ENCODE measurements around the gene FXYD5. TPM values are rescaled to one million over a fixed set of nuclear protein-coding genes. Genes with fewer than 3 reads are reported as not detected.

The FXYD5 gene
- total RNA-seq, 1 experiment from 2014 or later = 123 TPM

- TF ChIP-seq, protein P1, sequence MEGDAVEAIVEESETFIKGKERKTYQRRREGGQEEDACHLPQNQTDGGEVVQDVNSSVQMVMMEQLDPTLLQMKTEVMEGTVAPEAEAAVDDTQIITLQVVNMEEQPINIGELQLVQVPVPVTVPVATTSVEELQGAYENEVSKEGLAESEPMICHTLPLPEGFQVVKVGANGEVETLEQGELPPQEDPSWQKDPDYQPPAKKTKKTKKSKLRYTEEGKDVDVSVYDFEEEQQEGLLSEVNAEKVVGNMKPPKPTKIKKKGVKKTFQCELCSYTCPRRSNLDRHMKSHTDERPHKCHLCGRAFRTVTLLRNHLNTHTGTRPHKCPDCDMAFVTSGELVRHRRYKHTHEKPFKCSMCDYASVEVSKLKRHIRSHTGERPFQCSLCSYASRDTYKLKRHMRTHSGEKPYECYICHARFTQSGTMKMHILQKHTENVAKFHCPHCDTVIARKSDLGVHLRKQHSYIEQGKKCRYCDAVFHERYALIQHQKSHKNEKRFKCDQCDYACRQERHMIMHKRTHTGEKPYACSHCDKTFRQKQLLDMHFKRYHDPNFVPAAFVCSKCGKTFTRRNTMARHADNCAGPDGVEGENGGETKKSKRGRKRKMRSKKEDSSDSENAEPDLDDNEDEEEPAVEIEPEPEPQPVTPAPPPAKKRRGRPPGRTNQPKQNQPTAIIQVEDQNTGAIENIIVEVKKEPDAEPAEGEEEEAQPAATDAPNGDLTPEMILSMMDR (IDR thresholded peaks at IDR 0.05 in 2 of 3, conservative IDR thresholded peaks at IDR 0.05 in 1 of 3; ENCODE audit: borderline replicate concordance in 1 of 3, insufficient read depth in 1 of 3, low read depth in 2 of 3, low read length in 2 of 3) = no peak
- TF ChIP-seq SP1 (IDR thresholded peaks at IDR 0.05; ENCODE audit: low read depth) (no peak), POLR2AphosphoS5 (IDR thresholded peaks at IDR 0.05; ENCODE audit: low read depth, low read length) (no peak), YY1 (IDR thresholded peaks at IDR 0.05; ENCODE audit: extremely low read depth, insufficient replicate concordance, low read depth, low read length) (no peak), SRF (IDR thresholded peaks at IDR 0.05; ENCODE audit: low read depth) (no peak), TCF7L2 (IDR thresholded peaks at IDR 0.05; ENCODE audit: borderline replicate concordance, extremely low read depth, insufficient read depth, insufficient read length) (no peak), CEBPB (IDR thresholded peaks at IDR 0.05; ENCODE audit: low read depth) (no peak)
Measured at GRCh38 chr19:35119091-35119490, 35.4 kb upstream of the FXYD5 start (continued).

DNA sequence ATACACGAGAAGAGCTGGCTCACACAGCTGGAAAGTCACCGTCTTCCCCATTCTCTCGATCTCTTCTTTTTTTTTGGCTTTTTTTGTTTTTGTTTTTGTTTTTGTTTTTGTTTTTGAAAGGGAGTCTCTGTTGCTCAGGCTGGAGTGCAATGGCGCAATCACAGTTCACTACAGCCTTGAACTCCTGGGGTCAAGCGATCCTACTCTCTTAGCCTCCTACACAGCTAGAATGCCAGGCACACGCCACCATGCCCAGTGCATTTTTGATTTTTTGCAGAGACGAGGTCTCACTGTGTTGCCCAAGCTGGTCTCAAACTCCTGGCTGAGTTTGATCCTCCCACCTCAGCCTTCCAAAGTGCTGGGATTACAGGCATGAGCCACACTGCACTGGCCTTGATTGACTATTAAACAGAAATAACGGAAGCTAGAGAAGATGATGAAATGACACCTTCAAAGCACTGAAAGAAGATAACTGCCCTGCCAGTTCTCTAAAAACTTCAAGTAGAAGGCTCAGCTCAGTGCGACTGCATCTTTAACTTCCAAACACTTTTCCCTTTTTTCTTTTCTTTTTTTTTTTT lies 34.9 kb upstream of the FXYD5 start:
- Histone ChIP-seq H3K9me2 (ENCODE audit: insufficient read depth) (no peaks in the 10 kb centered on the region), H3K4me3 (replicated peaks in 1 of 2; ENCODE audit: low read depth in 1 of 2, low read length in 2 of 2) (no peak overlapping the region), H3K36me3 (ENCODE audit: control insufficient read depth in 1 of 2, insufficient read depth in 2 of 2, low read length in 2 of 2) (no peaks in the 10 kb centered on the region), H4K20me1 (ENCODE audit: insufficient read depth) (no peaks in the 10 kb centered on the region), H3K9ac (ENCODE audit: low read length) (no peak overlapping the region), H3K27me3 (ENCODE audit: insufficient read depth, low read length) (no peaks in the 10 kb centered on the region), H3K27ac (ENCODE audit: low read depth, low read length) (no peak overlapping the region), H3K9me3 (ENCODE audit: control insufficient read depth in 1 of 2, insufficient read depth in 1 of 2, low read depth in 1 of 2, low read length in 2 of 2) (no peaks in the 10 kb centered on the region), H3K4me2 (ENCODE audit: low read length) (no peak overlapping the region), H3K79me2 (ENCODE audit: insufficient read depth, low read length) (no peaks in the 10 kb centered on the region), H3K4me1 (ENCODE audit: control insufficient read depth in 1 of 2, insufficient read depth in 2 of 2, low read length in 2 of 2) (peaks cover 30 to 55% of the 10 kb centered on the region in 2 experiments), H2AFZ (ENCODE audit: low read depth, low read length, poor library complexity, severe bottlenecking) (no peak overlapping the region)
- DNase-seq (ENCODE audit: low read depth, low spot score) = no peak
- BruUV-seq (replicated peaks) = no TSS peak
- TF ChIP-seq JUND (IDR thresholded peaks at IDR 0.05) = no peak
- no peak for TF ChIP-seq ZBTB33 (IDR thresholded peaks at IDR 0.05; ENCODE audit: extremely low read depth, insufficient replicate concordance, low read length)
- TF ChIP-seq RAD21 (IDR thresholded peaks at IDR 0.05; ENCODE audit: low read depth) = no peak
- TF ChIP-seq ELF1 (IDR thresholded peaks at IDR 0.05; ENCODE audit: borderline replicate concordance, low read depth) = no peak
- no peak for TF ChIP-seq TCF7L2 (IDR thresholded peaks at IDR 0.05; ENCODE audit: borderline replicate concordance, extremely low read depth, insufficient read depth, insufficient read length)
- TF ChIP-seq ATF3 (IDR thresholded peaks at IDR 0.05) = no peak
- no peak for TF ChIP-seq SRF (IDR thresholded peaks at IDR 0.05; ENCODE audit: low read depth)
- TF ChIP-seq CBX3 (IDR thresholded peaks at IDR 0.05; ENCODE audit: low read depth) = no peak
- TF ChIP-seq CEBPB (IDR thresholded peaks at IDR 0.05; ENCODE audit: low read depth) = no peak
- no peak for TF ChIP-seq POLR2AphosphoS5 (IDR thresholded peaks at IDR 0.05; ENCODE audit: low read depth, low read length)
- TF ChIP-seq FOSL1 (IDR thresholded peaks at IDR 0.05; ENCODE audit: low read depth) = no peak
- TF ChIP-seq YY1 (IDR thresholded peaks at IDR 0.05; ENCODE audit: extremely low read depth, insufficient replicate concordance, low read depth, low read length) = no peak
- no peak for TF ChIP-seq EZH2phosphoT487 (IDR thresholded peaks at IDR 0.05; ENCODE audit: borderline replicate concordance)
- POLR2A ChIA-PET = no interaction called here
- ATAC-seq = no peak
- CTCF ChIA-PET = interaction anchor here (1.5 kb wide), 1 partner anchor 9 kb away, joined by 4 read pairs; no protein-coding TSS in a partner anchor
- RAD21 ChIA-PET (ENCODE audit: low non-redundant PET in 1 of 2, low total read pairs in 2 of 2, uncharacterized antibody in 2 of 2, unreplicated experiment in 2 of 2) = no interaction called here
- intact Hi-C loops (cut with micrococcal nuclease) = no loop called here
